Activated CD4-positive, alpha-beta T cell treated with anti-CD3 and anti-CD28 coated beads, Interleukin-2, amount 10 ng/mL, durations not matched to agents 7 days and 5 days (primary cell): ENCODE measurements around the gene RAD51B. TPM values are rescaled to one million over a fixed set of nuclear protein-coding genes. Genes with fewer than 3 reads are reported as not detected.

Source experiments
- CTCF ChIA-PET: fragments of 350-600 bp; sonication (Branson Sonifier 250); formaldehyde crosslinking; loops from one replicate; lab custom pipeline; 2021; ENCODE audit warnings: antibody characterized with exemption; lab: Charles Lee
- POLR2A ChIA-PET: fragments of 350-600 bp; sonication (Branson Sonifier 250); formaldehyde crosslinking; loops from one replicate; lab custom pipeline; 2021; ENCODE audit warnings: antibody characterized with exemption; lab: Charles Lee
- DNase-seq: peaks from one replicate; pipeline ENCODE4 v3.0.0-alpha.2; 2020
- H3K27ac Mint-ChIP-seq: one replicate; pipeline ENCODE4 v1.8.0; 2021; ENCODE audit warnings: mild to moderate bottlenecking, moderate library complexity, mixed read lengths
- H3K27me3 Mint-ChIP-seq: one replicate; pipeline ENCODE4 v1.8.0; 2021; ENCODE audit warnings: mixed read lengths
- H3K36me3 Mint-ChIP-seq: one replicate; pipeline ENCODE4 v1.8.0; 2021; ENCODE audit warnings: low read depth, mixed read lengths
- H3K4me1 Mint-ChIP-seq: one replicate; pipeline ENCODE4 v1.8.0; 2021; ENCODE audit warnings: mixed read lengths
- H3K4me3 Mint-ChIP-seq: one replicate; pipeline ENCODE4 v1.8.0; 2021; ENCODE audit warnings: mild to moderate bottlenecking, moderate library complexity, mixed read lengths
- H3K9me3 Mint-ChIP-seq: one replicate; pipeline ENCODE4 v1.8.0; 2021; ENCODE audit warnings: mixed read lengths
- total RNA-seq, 2 experiments: library from RNA; stranded (reverse); gene quantifications; one replicate each; pipeline ENCODE4 v1.2.3, GENCODE V29; 2021

The RAD51B gene
- total RNA-seq, 2 experiments from 2014 or later = 20.6 to 30.3 TPM

- no peaks in the 10 kb centered on the region for H3K9me3 Mint-ChIP-seq
- peaks cover 29% of the 10 kb centered on the region for H3K4me1 Mint-ChIP-seq
- no peaks in the 10 kb centered on the region for H3K27me3 Mint-ChIP-seq
- peaks cover 3% of the 10 kb centered on the region for H3K36me3 Mint-ChIP-seq
- ChIA-PET CTCF (interaction anchor here (0.5 to 1.3 kb wide), 3 partner anchors 25 to 200 kb away, joined by 3 read pairs; no protein-coding TSS in a partner anchor), POLR2A (no interaction called here)
- no peak for DNase-seq
- H3K27ac Mint-ChIP-seq = peak overlapping the region; percentile 72
- no peak overlapping the region for H3K4me3 Mint-ChIP-seq
Measured at GRCh38 chr14:68734231-68734732, 914.7 kb downstream of the RAD51B start.

- H3K27ac Mint-ChIP-seq = peak overlapping the region; percentile 47
- H3K4me1 Mint-ChIP-seq = peaks cover 29% of the 10 kb centered on the region
- CTCF ChIA-PET = interaction anchor here (0.6 to 1.5 kb wide), 4 partner anchors 10 to 215 kb away, joined by 3 to 4 read pairs (median 4); no protein-coding TSS in a partner anchor
- H3K4me3 Mint-ChIP-seq = no peak overlapping the region
- no peak for DNase-seq
- POLR2A ChIA-PET = no interaction called here
- no peaks in the 10 kb centered on the region for H3K27me3 Mint-ChIP-seq
- peaks cover 3% of the 10 kb centered on the region for H3K36me3 Mint-ChIP-seq
- H3K9me3 Mint-ChIP-seq = peaks cover 2% of the 10 kb centered on the region
Measured at GRCh38 chr14:68735856-68736255, 916.3 kb downstream of the RAD51B start.

- Mint-ChIP-seq H3K27ac (peak overlapping the region; percentile 47), H3K4me1 (peaks cover 29% of the 10 kb centered on the region), H3K9me3 (peaks cover 6% of the 10 kb centered on the region), H3K4me3 (no peak overlapping the region), H3K36me3 (peaks cover 7% of the 10 kb centered on the region), H3K27me3 (no peaks in the 10 kb centered on the region)
- no peak for DNase-seq
- ChIA-PET CTCF (interaction anchor here (0.9 to 1.5 kb wide), 3 partner anchors 20 to 80 kb away, joined by 3 to 4 read pairs (median 4); no protein-coding TSS in a partner anchor), POLR2A (no interaction called here)
Measured at GRCh38 chr14:68736471-68736871, 916.9 kb downstream of the RAD51B start.

- DNase-seq = no peak
- H3K27ac Mint-ChIP-seq = no peak overlapping the region
- no peak overlapping the region for H3K4me3 Mint-ChIP-seq
- no peaks in the 10 kb centered on the region for H3K27me3 Mint-ChIP-seq
- H3K9me3 Mint-ChIP-seq = peaks cover 6% of the 10 kb centered on the region
- ChIA-PET POLR2A (no interaction called here), CTCF (interaction anchor here (1.4 to 1.5 kb wide), 2 partner anchors 20 to 80 kb away, joined by 4 read pairs; no protein-coding TSS in a partner anchor)
- peaks cover 7% of the 10 kb centered on the region for H3K36me3 Mint-ChIP-seq
- peaks cover 29% of the 10 kb centered on the region for H3K4me1 Mint-ChIP-seq
Measured at GRCh38 chr14:68737086-68737485, 917.5 kb downstream of the RAD51B start.

- Mint-ChIP-seq H3K4me3 (no peak overlapping the region), H3K9me3 (peaks cover 6% of the 10 kb centered on the region), H3K36me3 (peaks cover 7% of the 10 kb centered on the region), H3K27ac (no peak overlapping the region), H3K27me3 (no peaks in the 10 kb centered on the region), H3K4me1 (peaks cover 20% of the 10 kb centered on the region)
- ChIA-PET CTCF (interaction anchor here (1.0 kb wide), 1 partner anchor 10 kb away, joined by 3 read pairs; no protein-coding TSS in a partner anchor), POLR2A (interaction anchor here (0.5 kb wide), 1 partner anchor 33 kb away, joined by 11 read pairs; no protein-coding TSS in a partner anchor)
- DNase-seq = no peak
Measured at GRCh38 chr14:68738559-68738958, 919.0 kb downstream of the RAD51B start.

GRCh38 chr14:68739701-68740100, 920.1 kb downstream of the RAD51B start:
- ChIA-PET POLR2A (interaction anchor here (0.6 kb wide), 1 partner anchor 53 kb away, joined by 3 read pairs; the partner anchor contains the start of gene ZFP36L1), CTCF (no interaction called here)
- Mint-ChIP-seq H3K27ac (no peak overlapping the region), H3K4me1 (peaks cover 10% of the 10 kb centered on the region), H3K36me3 (peaks cover 5% of the 10 kb centered on the region), H3K9me3 (peaks cover 6% of the 10 kb centered on the region), H3K27me3 (no peaks in the 10 kb centered on the region), H3K4me3 (no peak overlapping the region)
- no peak for DNase-seq

GRCh38 chr14:68740788-68741476, 921.4 kb downstream of the RAD51B start:
- H3K27ac Mint-ChIP-seq = peak overlapping the region; percentile 27
- POLR2A ChIA-PET = no interaction called here

GRCh38 chr14:68741477-68741791, 921.9 kb downstream of the RAD51B start:
- Mint-ChIP-seq H3K4me1 (no peaks in the 10 kb centered on the region), H3K27me3 (no peaks in the 10 kb centered on the region), H3K36me3 (peaks cover 4% of the 10 kb centered on the region), H3K4me3 (no peak overlapping the region), H3K9me3 (peaks cover 6% of the 10 kb centered on the region), H3K27ac (no peak overlapping the region)
- DNase-seq = no peak
- POLR2A ChIA-PET = no interaction called here
- CTCF ChIA-PET = no interaction called here

More at GRCh38 chr14:68740788-68741476, 921.4 kb downstream of the RAD51B start:
- CTCF ChIA-PET = interaction anchor here (0.8 to 0.9 kb wide), 2 partner anchors 10 to 18 kb away, joined by 3 read pairs; no protein-coding TSS in a partner anchor
- peaks cover 4% of the 10 kb centered on the region for H3K36me3 Mint-ChIP-seq
- DNase-seq = no peak
- H3K27me3 Mint-ChIP-seq = no peaks in the 10 kb centered on the region
- peaks cover 6% of the 10 kb centered on the region for H3K9me3 Mint-ChIP-seq
- H3K4me3 Mint-ChIP-seq = no peak overlapping the region
- H3K4me1 Mint-ChIP-seq = peaks cover 3% of the 10 kb centered on the region

- H3K27me3 Mint-ChIP-seq = no peaks in the 10 kb centered on the region
- ChIA-PET CTCF (no interaction called here), POLR2A (no interaction called here)
- DNase-seq = no peak
- peaks cover 6% of the 10 kb centered on the region for H3K9me3 Mint-ChIP-seq
- H3K4me1 Mint-ChIP-seq = no peaks in the 10 kb centered on the region
- H3K36me3 Mint-ChIP-seq = peaks cover 4% of the 10 kb centered on the region
- no peak overlapping the region for H3K27ac Mint-ChIP-seq
- H3K4me3 Mint-ChIP-seq = no peak overlapping the region
Measured at GRCh38 chr14:68741839-68742470, 922.4 kb downstream of the RAD51B start.

- Mint-ChIP-seq H3K4me3 (no peak overlapping the region), H3K36me3 (peaks cover 4% of the 10 kb centered on the region), H3K9me3 (peaks cover 6% of the 10 kb centered on the region), H3K27ac (no peak overlapping the region), H3K27me3 (no peaks in the 10 kb centered on the region), H3K4me1 (no peaks in the 10 kb centered on the region)
- ChIA-PET POLR2A (no interaction called here), CTCF (interaction anchor here (0.5 to 1.4 kb wide), 3 partner anchors 9 to 22 kb away, joined by 3 to 4 read pairs (median 3); no protein-coding TSS in a partner anchor)
- DNase-seq = no peak
Measured at GRCh38 chr14:68744613-68745012, 925.0 kb downstream of the RAD51B start.

GRCh38 chr14:68747393-68747792, 927.8 kb downstream of the RAD51B start:
- Mint-ChIP-seq H3K4me3 (no peak overlapping the region), H3K9me3 (no peaks in the 10 kb centered on the region), H3K36me3 (no peaks in the 10 kb centered on the region), H3K27ac (no peak overlapping the region), H3K4me1 (no peaks in the 10 kb centered on the region), H3K27me3 (no peaks in the 10 kb centered on the region)
- DNase-seq = no peak
- CTCF ChIA-PET = interaction anchor here (1.7 kb wide), 1 partner anchor 10 kb away, joined by 5 read pairs; no protein-coding TSS in a partner anchor
- POLR2A ChIA-PET = no interaction called here

GRCh38 chr14:68748260-68748659, 928.7 kb downstream of the RAD51B start:
- no peak for DNase-seq
- Mint-ChIP-seq H3K27me3 (no peaks in the 10 kb centered on the region), H3K4me3 (no peak overlapping the region), H3K27ac (no peak overlapping the region), H3K9me3 (no peaks in the 10 kb centered on the region), H3K4me1 (no peaks in the 10 kb centered on the region), H3K36me3 (no peaks in the 10 kb centered on the region)
- ChIA-PET CTCF (interaction anchor here (0.8 to 1.7 kb wide), 2 partner anchors 9 to 12 kb away, joined by 5 read pairs; no protein-coding TSS in a partner anchor), POLR2A (no interaction called here)
